ENCODE results near the gene C3.
"Not testable (repeated sequence)": the region's sequence is repeated elsewhere in the genome, so short reads cannot be mapped to it uniquely, and the experiment has no call there.

Gene C3

DNA sequence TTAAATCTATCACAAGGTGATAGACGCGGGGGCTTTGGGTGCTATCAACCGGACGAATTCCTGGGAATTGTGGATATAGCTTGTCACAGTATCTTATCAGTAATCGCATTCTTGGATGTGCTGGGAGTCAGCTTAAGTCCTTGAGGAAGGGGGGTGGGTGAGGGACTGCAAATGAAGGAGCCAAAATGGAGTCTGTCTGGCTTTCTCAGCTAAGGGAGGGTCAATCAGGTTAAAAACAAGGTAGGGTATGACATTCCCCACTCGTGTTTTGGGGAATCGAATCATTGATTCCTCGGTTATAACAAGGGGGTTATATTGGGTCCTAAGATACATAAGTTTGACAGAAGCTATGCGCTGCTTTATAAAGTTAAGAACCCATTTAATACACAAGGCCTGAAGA lies 64.1 kb downstream of the C3 start:
- not testable (repeated sequence) for DNase-seq

GRCh38 chr19:6654347-6655310 lies 65.8 kb downstream of the C3 start:
- peak; percentile 63 for DNase-seq

- DNase-seq, result no peak
These were observed 67.7 kb downstream of the C3 start for GRCh38 chr19:6652805-6653094.

- DNase-seq, result no peak
These were observed 68.3 kb downstream of the C3 start for GRCh38 chr19:6651965-6652804.

DNA sequence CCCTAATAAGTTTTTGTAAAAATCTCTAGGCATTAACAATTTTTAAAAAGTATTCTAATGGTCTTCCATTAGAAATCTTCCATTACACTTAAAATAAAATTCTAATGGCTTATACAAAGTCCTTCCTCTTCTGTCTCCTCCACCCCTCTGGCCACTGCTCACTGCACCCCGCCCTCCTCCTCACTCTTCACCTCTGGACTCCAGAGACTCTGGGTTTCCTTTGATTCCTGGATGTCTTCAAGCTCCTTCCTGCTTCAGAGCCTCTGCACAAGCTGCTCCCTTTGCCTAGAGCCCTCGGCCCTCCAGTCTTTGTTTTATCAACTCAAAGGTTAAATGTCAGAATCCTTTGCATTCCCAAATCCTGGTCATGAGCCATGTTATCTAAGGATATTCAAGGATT lies 71.3 kb downstream of the C3 start:
- DNase-seq, result no peak

DNA sequence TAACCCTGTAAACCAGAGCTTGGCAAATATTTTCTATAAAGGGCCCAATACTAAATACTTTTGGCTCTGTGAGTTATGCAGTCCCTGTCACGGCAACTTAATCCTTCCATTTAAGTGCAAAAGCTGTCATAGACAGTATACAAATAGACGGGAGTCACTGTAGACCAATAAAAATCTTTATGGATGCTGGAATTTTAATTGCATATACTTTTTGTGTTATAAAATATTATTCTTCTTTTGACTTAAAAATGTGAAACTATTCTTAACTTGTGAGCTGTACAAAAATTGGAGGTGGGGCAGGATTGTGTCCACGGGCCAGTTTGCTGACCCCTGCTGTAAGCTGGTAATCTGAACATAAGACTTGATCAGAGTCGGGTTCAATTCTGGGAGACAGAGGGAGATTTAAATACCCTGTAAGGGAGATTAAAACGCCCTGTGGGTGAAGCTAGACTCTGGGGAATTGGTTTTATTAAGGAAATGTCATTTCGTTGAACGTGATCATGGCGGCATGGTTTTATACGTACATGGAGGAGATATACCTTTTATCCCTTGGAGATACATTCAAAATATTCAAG lies 72.2 kb downstream of the C3 start:
- no peak for DNase-seq

- DNase-seq, result no peak
These were observed 75.7 kb downstream of the C3 start for GRCh38 chr19:6644796-6645195.

- DNase-seq, result not testable (repeated sequence)
These were observed 80.1 kb downstream of the C3 start for GRCh38 chr19:6640333-6640732.

- no peak for DNase-seq
These were observed 81.0 kb downstream of the C3 start for GRCh38 chr19:6639439-6639838.

DNA sequence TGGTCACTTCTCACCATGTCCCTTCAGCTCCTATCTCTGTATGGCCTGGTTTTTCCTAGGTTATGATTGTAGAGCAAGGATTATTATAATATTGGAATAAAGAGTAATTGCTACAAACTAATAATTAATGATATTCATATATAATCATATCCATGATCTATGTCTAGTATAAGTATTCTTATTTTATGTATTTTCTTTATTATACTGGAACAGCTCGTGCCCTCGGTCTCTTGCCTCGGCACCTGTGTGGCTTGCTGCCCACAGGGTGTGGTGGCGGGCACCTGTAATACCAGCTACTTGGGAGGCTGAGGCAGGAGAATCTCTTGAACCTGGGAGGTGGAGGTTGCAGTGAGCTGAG lies 87.0 kb downstream of the C3 start:
- DNase-seq, result not testable (repeated sequence)

- peak; percentile 51 for DNase-seq
These were observed 87.5 kb downstream of the C3 start for GRCh38 chr19:6632747-6633455.

- DNase-seq, result peak; percentile 62
These were observed 88.3 kb downstream of the C3 start for GRCh38 chr19:6632002-6632621.
